Measurements from ENCODE around the gene ENTHD1. TPM values are rescaled to one million over a fixed set of nuclear protein-coding genes. Genes with fewer than 3 reads are reported as not detected.

ENTHD1 gene
- total RNA-seq, 1 donor from 2014 or later = not detected

- no peak for DNase-seq (ENCODE audit: low read depth, low spot score)
- Mint-ChIP-seq H3K4me1 (peaks cover 6% of the 10 kb centered on the region), H3K27me3 (ENCODE audit: low read depth) (peaks cover 19% of the 10 kb centered on the region), H3K27ac (ENCODE audit: unreplicated experiment) (no peak overlapping the region), H3K4me3 (no peak overlapping the region), H3K36me3 (ENCODE audit: low read depth) (no peaks in the 10 kb centered on the region), H3K9me3 (no peaks in the 10 kb centered on the region)
- no peak for TF ChIP-seq CTCF (conservative IDR thresholded peaks at IDR 0.05)
These were observed 127.9 kb downstream of the ENTHD1 start for GRCh38 chr22:39765661-39766060.

GRCh38 chr22:39765046-39765445, 128.5 kb downstream of the ENTHD1 start:
- Mint-ChIP-seq H3K4me3 (no peak overlapping the region), H3K27ac (ENCODE audit: unreplicated experiment) (no peak overlapping the region), H3K36me3 (ENCODE audit: low read depth) (no peaks in the 10 kb centered on the region), H3K27me3 (ENCODE audit: low read depth) (peaks cover 16% of the 10 kb centered on the region), H3K4me1 (peaks cover 6% of the 10 kb centered on the region), H3K9me3 (no peaks in the 10 kb centered on the region)
- no peak for DNase-seq (ENCODE audit: low read depth, low spot score)
- no peak for TF ChIP-seq CTCF (conservative IDR thresholded peaks at IDR 0.05)

GRCh38 chr22:39763276-39763675, 130.3 kb downstream of the ENTHD1 start:
- no peak for TF ChIP-seq CTCF (conservative IDR thresholded peaks at IDR 0.05)
- peaks cover 9% of the 10 kb centered on the region for H3K27me3 Mint-ChIP-seq (ENCODE audit: low read depth)
- H3K4me3 Mint-ChIP-seq = no peak overlapping the region
- H3K27ac Mint-ChIP-seq (ENCODE audit: unreplicated experiment) = no peak overlapping the region
- peaks cover 6% of the 10 kb centered on the region for H3K4me1 Mint-ChIP-seq
- H3K36me3 Mint-ChIP-seq (ENCODE audit: low read depth) = no peaks in the 10 kb centered on the region
- H3K9me3 Mint-ChIP-seq = no peaks in the 10 kb centered on the region
- no peak for DNase-seq (ENCODE audit: low read depth, low spot score)

- peaks cover 51% of the 10 kb centered on the region for H3K27me3 Mint-ChIP-seq (ENCODE audit: low read depth)
- no peak overlapping the region for H3K4me3 Mint-ChIP-seq
- H3K9me3 Mint-ChIP-seq = no peaks in the 10 kb centered on the region
- H3K4me1 Mint-ChIP-seq = no peaks in the 10 kb centered on the region
- H3K36me3 Mint-ChIP-seq (ENCODE audit: low read depth) = no peaks in the 10 kb centered on the region
- DNase-seq (ENCODE audit: low read depth, low spot score) = no peak
- TF ChIP-seq CTCF (conservative IDR thresholded peaks at IDR 0.05) = no peak
- H3K27ac Mint-ChIP-seq (ENCODE audit: unreplicated experiment) = no peak overlapping the region
These were observed 142.8 kb downstream of the ENTHD1 start for GRCh38 chr22:39750759-39751158.

GRCh38 chr22:39748877-39749276, 144.7 kb downstream of the ENTHD1 start:
- Mint-ChIP-seq H3K4me3 (no peak overlapping the region), H3K27me3 (ENCODE audit: low read depth) (peaks cover 50% of the 10 kb centered on the region), H3K36me3 (ENCODE audit: low read depth) (no peaks in the 10 kb centered on the region)

More at GRCh38 chr22:39748877-39749276, 144.7 kb downstream of the ENTHD1 start:
- no peak for TF ChIP-seq CTCF (conservative IDR thresholded peaks at IDR 0.05)
- no peaks in the 10 kb centered on the region for H3K9me3 Mint-ChIP-seq
- H3K27ac Mint-ChIP-seq (ENCODE audit: unreplicated experiment) = no peak overlapping the region
- no peak for DNase-seq (ENCODE audit: low read depth, low spot score)
- no peaks in the 10 kb centered on the region for H3K4me1 Mint-ChIP-seq
